IMR-90 (cell line): ENCODE data around the gene TGM5. TPM values are rescaled to one million over a fixed set of nuclear protein-coding genes. Genes with fewer than 3 reads are reported as not detected.

Experiments used
- ATAC-seq: fragments of 200-7000 bp; cut with Tn5 transposase; 2 replicates; pipeline ENCODE4 v1.9.1; 2020; ENCODE audit warnings: low read depth, mild to moderate bottlenecking, moderate library complexity
- BruUV-seq: library from RNA; stranded (reverse); fragments of 400-500 nt; replicated peaks from 2 replicates; lab custom pipeline; 2021; lab: Mats Ljungman, UMichigan
- CTCF ChIA-PET: fragments of 300-600 bp; formaldehyde crosslinking; extraction: SDS; loops from one replicate; lab custom pipeline; 2021; ENCODE audit warnings: antibody characterized with exemption; lab: Yijun Ruan, JAX
- POLR2A ChIA-PET: fragments of 300-600 bp; sonication (Branson Sonifier 250); formaldehyde crosslinking; loops from one replicate; lab custom pipeline; 2022; ENCODE audit warnings: antibody characterized with exemption; ENCODE audit not compliant: unreplicated experiment; lab: Charles Lee
- DNase-seq: peaks from one replicate; pipeline ENCODE4 v3.0.0; 2013
- H2AFZ ChIP-seq: replicated peaks from 2 replicates; pipeline ENCODE3; 2013; ENCODE audit warnings: low read length, mild to moderate bottlenecking; ENCODE audit not compliant: poor library complexity
- H2AK5ac ChIP-seq: 2 replicates; pipeline ENCODE4 v1.6.1; 2013; ENCODE audit warnings: low read depth, low read length, inconsistent platforms
- H2AK9ac ChIP-seq: replicated peaks from 2 replicates; pipeline ENCODE3; 2013; ENCODE audit warnings: mild to moderate bottlenecking, low read depth, low read length, moderate library complexity; ENCODE audit not compliant: poor library complexity
- H2BK120ac ChIP-seq: 2 replicates; pipeline ENCODE4 v1.6.1; 2013; ENCODE audit warnings: low read depth, low read length, inconsistent platforms
- H2BK15ac ChIP-seq: 3 replicates; pipeline ENCODE4 v1.6.1; 2013; ENCODE audit warnings: low read depth, low read length, inconsistent platforms
- H2BK20ac ChIP-seq: 2 replicates; pipeline ENCODE4 v1.6.1; 2013; ENCODE audit warnings: low read depth, mild to moderate bottlenecking, inconsistent platforms, low read length, moderate library complexity
- H2BK5ac ChIP-seq: 2 replicates; pipeline ENCODE4 v1.6.1; 2013; ENCODE audit warnings: mild to moderate bottlenecking, low read depth, low read length, inconsistent platforms; ENCODE audit not compliant: poor library complexity, severe bottlenecking
- H3K14ac ChIP-seq: replicated peaks from 2 replicates; pipeline ENCODE4 v1.6.1; 2013; ENCODE audit warnings: low read depth, low read length, inconsistent platforms
- H3K18ac ChIP-seq: 2 replicates; pipeline ENCODE4 v1.6.1; 2013; ENCODE audit warnings: low read depth, low read length, control low read depth
- H3K23ac ChIP-seq: 2 replicates; pipeline ENCODE4 v1.6.1; 2013; ENCODE audit warnings: low read depth, low read length, inconsistent platforms
- H3K27ac ChIP-seq: 2 replicates; pipeline ENCODE4 v1.5.1; 2013; ENCODE audit warnings: mild to moderate bottlenecking, control low read depth, low read length; ENCODE audit not compliant: insufficient read depth
- H3K27me3 ChIP-seq: 2 replicates; pipeline ENCODE4 v1.6.1; 2013; ENCODE audit warnings: low read length; ENCODE audit not compliant: control insufficient read depth, insufficient read depth
- H3K36me3 ChIP-seq: 2 replicates; pipeline ENCODE4 v1.6.1; 2013; ENCODE audit warnings: low read length, mixed read lengths; ENCODE audit not compliant: control insufficient read depth, insufficient read depth
- H3K4ac ChIP-seq: 2 replicates; pipeline ENCODE4 v1.6.1; 2013; ENCODE audit warnings: low read depth, low read length, inconsistent platforms
- H3K4me1 ChIP-seq: 2 replicates; pipeline ENCODE4 v1.6.1; 2013; ENCODE audit warnings: low read length, mixed read lengths; ENCODE audit not compliant: control insufficient read depth, insufficient read depth
- H3K4me2 ChIP-seq: 2 replicates; pipeline ENCODE4 v1.6.1; 2013; ENCODE audit warnings: low read depth, mild to moderate bottlenecking, control low read depth, low read length, moderate library complexity
- H3K4me3 ChIP-seq: 2 replicates; pipeline ENCODE4 v1.5.1; 2013; ENCODE audit warnings: low read depth, mild to moderate bottlenecking, control low read depth, low read length, moderate library complexity; ENCODE audit not compliant: insufficient read depth
- H3K56ac ChIP-seq: 2 replicates; pipeline ENCODE4 v1.6.1; 2013; ENCODE audit warnings: low read length, inconsistent platforms; ENCODE audit not compliant: insufficient read depth; ENCODE audit errors: extremely low read depth
- H3K79me1 ChIP-seq, 2 experiments: 2 replicates each; pipeline ENCODE4 v1.6.1; 2013; ENCODE audit warnings: low read length in 2 of 2, inconsistent platforms in 1 of 2, low read depth in 1 of 2
- H3K9ac ChIP-seq: 2 replicates; pipeline ENCODE4 v1.6.1; 2013; ENCODE audit warnings: low read depth, low read length, control low read depth
- H3K9me1 ChIP-seq: 2 replicates; pipeline ENCODE4 v1.6.1; 2013; ENCODE audit warnings: low read length, inconsistent platforms; ENCODE audit not compliant: insufficient read depth
- H3K9me3 ChIP-seq: 2 replicates; pipeline ENCODE4 v1.6.1; 2013; ENCODE audit warnings: low read length; ENCODE audit not compliant: control insufficient read depth, insufficient read depth
- H4K20me1 ChIP-seq: 2 replicates; pipeline ENCODE4 v1.6.1; 2013; ENCODE audit warnings: low read length, inconsistent platforms; ENCODE audit not compliant: insufficient read depth
- H4K5ac ChIP-seq: 2 replicates; pipeline ENCODE4 v1.6.1; 2013; ENCODE audit warnings: mild to moderate bottlenecking, low read depth, low read length, control low read depth
- H4K8ac ChIP-seq, 2 experiments: 2 replicates each; pipeline ENCODE4 v1.6.1; 2013; ENCODE audit warnings: low read depth in 2 of 2, low read length in 2 of 2, control low read depth in 1 of 2, inconsistent platforms in 1 of 2
- H4K91ac ChIP-seq: 2 replicates; pipeline ENCODE4 v1.6.1; 2013; ENCODE audit warnings: low read depth, low read length, inconsistent platforms; ENCODE audit not compliant: insufficient read depth
- BHLHE40 ChIP-seq: fragments of 150-350 bp; IDR thresholded peaks from 2 replicates; pipeline ENCODE4 v1.6.1; 2016; ENCODE audit warnings: mild to moderate bottlenecking, low read depth, low read length
- CEBPB ChIP-seq: IDR thresholded peaks from 2 replicates; pipeline ENCODE4 v1.6.1; 2012; ENCODE audit warnings: low read depth, low read length, improper control_type of control experiment
- FOS ChIP-seq: fragments of 150-350 bp; IDR thresholded peaks from 2 replicates; pipeline ENCODE4 v1.6.1; 2016; ENCODE audit warnings: low read depth, low read length
- MAFK ChIP-seq: IDR thresholded peaks from 2 replicates; pipeline ENCODE4 v1.6.1; 2012; ENCODE audit warnings: low read depth, low read length, improper control_type of control experiment
- MAZ ChIP-seq: IDR thresholded peaks from 2 replicates; pipeline ENCODE4 v1.6.1; 2012; ENCODE audit warnings: low read depth, mild to moderate bottlenecking, low read length, improper control_type of control experiment, moderate library complexity, borderline replicate concordance
- MXI1 ChIP-seq: IDR thresholded peaks from 2 replicates; pipeline ENCODE4 v1.6.1; 2012; ENCODE audit warnings: low read depth, mild to moderate bottlenecking, low read length, moderate library complexity, borderline replicate concordance
- NFE2L2 ChIP-seq: fragments of 150-350 bp; IDR thresholded peaks from 2 replicates; pipeline ENCODE4 v1.6.1; 2016; ENCODE audit warnings: low read depth, mild to moderate bottlenecking, low read length
- POLR2A ChIP-seq: IDR thresholded peaks from 2 replicates; pipeline ENCODE4 v1.6.1; 2012; ENCODE audit warnings: mild to moderate bottlenecking, low read depth, low read length
- RAD21 ChIP-seq: IDR thresholded peaks from 2 replicates; pipeline ENCODE4 v1.6.1; 2012; ENCODE audit warnings: low read length, improper control_type of control experiment
- RCOR1 ChIP-seq: IDR thresholded peaks from 2 replicates; pipeline ENCODE4 v1.6.1; 2012; ENCODE audit warnings: mild to moderate bottlenecking, low read length, improper control_type of control experiment; ENCODE audit not compliant: insufficient replicate concordance
- RFX5 ChIP-seq: IDR thresholded peaks from 2 replicates; pipeline ENCODE4 v1.8.0; 2012; ENCODE audit warnings: low read depth, mild to moderate bottlenecking, low read length, moderate library complexity
- SMC3 ChIP-seq: fragments of 150-350 bp; IDR thresholded peaks from 2 replicates; pipeline ENCODE4 v1.6.1; 2016; ENCODE audit warnings: low read depth, mild to moderate bottlenecking, antibody characterized with exemption, low read length, moderate library complexity
- WGBS, 2 experiments: methylation state at CpG; one replicate each; pipeline versions ENCODE4 v1.1.5 to v1.1.7; 2013; ENCODE audit warnings: missing lambda C conversion rate in 2 of 2; ENCODE audit not compliant: insufficient read length in 1 of 2; ENCODE audit errors: extremely low coverage in 2 of 2; 5-methylcytosine and 5-hydroxymethylcytosine counted together
- dilution Hi-C: fragments of 300-500 bp; cut with HindIII; formaldehyde crosslinking; loops from one replicate; pipeline ENCODE4 v1.14.3; 2018; ENCODE audit warnings: low sequenced_read_pairs; ENCODE audit not compliant: unreplicated experiment
- in situ Hi-C: fragments of 300-500 bp; cut with MboI; formaldehyde crosslinking; loops from 3 replicates; pipeline ENCODE4 v1.14.3; 2019; ENCODE audit warnings: low sequenced_read_pairs, inconsistent platforms, mixed read lengths
- intact Hi-C: fragments of 100-400 bp; cut with micrococcal nuclease; formaldehyde crosslinking; loops from 2 replicates; pipeline ENCODE4 v1.10.0; 2022
- polyA plus RNA-seq, 3 experiments: library from polyadenylated mRNA; depleted of rRNA; stranded (reverse); fragments of >200 nt; gene quantifications; 2 replicates each; pipeline ENCODE4 v1.2.3, GENCODE V29; 2012; ENCODE audit warnings: low replicate concordance in 1 of 3
- total RNA-seq: library from RNA; depleted of rRNA; stranded (reverse); fragments of >200 nt; gene quantifications from 2 replicates; pipeline ENCODE4 v1.2.3, GENCODE V29; 2012
- TF ChIP-seq, protein P1 (sequence below): fragments of 150-350 bp; IDR thresholded peaks from 2 replicates; pipeline ENCODE4 v1.6.1; 2017; ENCODE audit warnings: mild to moderate bottlenecking, antibody characterized with exemption, low read length, low read depth
- TF ChIP-seq, protein P2 (sequence below): conservative IDR thresholded peaks from 2 replicates; pipeline ENCODE4 v1.5.1; 2012; ENCODE audit warnings: mild to moderate bottlenecking, low read depth, low read length, improper control_type of control experiment
- TF ChIP-seq, protein P3 (sequence below): fragments of 150-350 bp; IDR thresholded peaks from 2 replicates; pipeline ENCODE4 v1.6.1; 2016; ENCODE audit warnings: low read depth, mild to moderate bottlenecking, low read length, moderate library complexity, borderline replicate concordance

The TGM5 gene
- total and polyA plus RNA-seq, 2 of the 4 experiments (the other 2 are of a cell fraction) = not detected

DNA sequence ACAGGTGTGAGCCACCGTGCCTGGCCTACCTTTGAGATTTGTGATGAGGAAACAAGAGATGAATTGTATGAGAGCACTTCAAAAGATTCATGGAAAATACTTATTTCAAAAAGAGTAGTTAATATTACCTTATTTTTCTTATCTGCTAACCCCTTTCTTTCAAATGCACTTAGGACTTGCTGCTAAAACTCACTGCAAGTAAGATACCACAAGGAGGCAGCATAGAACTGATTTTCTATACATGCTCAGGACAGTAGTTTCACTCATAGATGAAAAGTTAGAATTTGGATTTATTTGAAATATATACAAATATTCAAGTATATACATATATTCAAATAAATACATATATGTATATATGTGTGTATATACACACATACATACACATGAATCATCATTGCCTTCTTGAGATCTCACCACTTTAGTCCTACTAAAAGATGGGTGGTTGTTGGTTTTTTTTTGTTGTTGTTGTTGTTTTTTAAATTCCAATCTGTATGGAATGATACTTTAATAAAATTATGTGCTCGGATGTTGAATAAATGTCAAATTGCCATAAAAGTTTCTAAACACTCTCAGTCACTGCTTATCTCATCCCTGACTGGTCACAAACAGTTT lies 79.1 kb downstream of the TGM5 start:
- ChIA-PET POLR2A (no interaction called here), CTCF (no interaction called here)
- intact Hi-C loops = loop anchor here (1.0 to 10.0 kb wide), 3 partner anchors 93 to 485 kb away; no protein-coding TSS in a partner anchor

More for the DNA sequence above, 79.1 kb downstream of the TGM5 start:
- Histone ChIP-seq H2BK20ac (no peak overlapping the region), H2BK15ac (no peak overlapping the region), H3K27ac (no peak overlapping the region), H3K4me1 (no peaks in the 10 kb centered on the region), H3K18ac (no peak overlapping the region), H2AK9ac (no peak overlapping the region), H2AK5ac (no peak overlapping the region), H4K91ac (no peak overlapping the region), H3K27me3 (no peaks in the 10 kb centered on the region), H3K9me3 (no peaks in the 10 kb centered on the region), H3K56ac (no peak overlapping the region), H2BK120ac (no peak overlapping the region), H2BK5ac (no peak overlapping the region), H3K4me2 (no peak overlapping the region), H4K20me1 (no peaks in the 10 kb centered on the region), H3K9ac (no peak overlapping the region), H3K36me3 (peaks cover 12% of the 10 kb centered on the region), H4K8ac (no peak overlapping the region), H2AFZ (no peak overlapping the region), H4K5ac (no peak overlapping the region), H3K9me1 (peaks cover 4% of the 10 kb centered on the region), H3K4ac (no peak overlapping the region), H3K79me1 (peaks cover 10 to 13% of the 10 kb centered on the region in 2 experiments), H3K14ac (no peak overlapping the region), H3K4me3 (no peak overlapping the region), H3K23ac (no peak overlapping the region)
- dilution Hi-C loops = no loop called here
- BruUV-seq = no TSS peak
- DNase-seq (peak; percentile 80), ATAC-seq (no peak)
- WGBS, 2 experiments = no CpG with 5 or more reads among the region's 2 CpGs
- in situ Hi-C loops = loop anchor here (5.0 kb wide), 1 partner anchor 95 kb away; no protein-coding TSS in a partner anchor
- TF ChIP-seq, protein P1, sequence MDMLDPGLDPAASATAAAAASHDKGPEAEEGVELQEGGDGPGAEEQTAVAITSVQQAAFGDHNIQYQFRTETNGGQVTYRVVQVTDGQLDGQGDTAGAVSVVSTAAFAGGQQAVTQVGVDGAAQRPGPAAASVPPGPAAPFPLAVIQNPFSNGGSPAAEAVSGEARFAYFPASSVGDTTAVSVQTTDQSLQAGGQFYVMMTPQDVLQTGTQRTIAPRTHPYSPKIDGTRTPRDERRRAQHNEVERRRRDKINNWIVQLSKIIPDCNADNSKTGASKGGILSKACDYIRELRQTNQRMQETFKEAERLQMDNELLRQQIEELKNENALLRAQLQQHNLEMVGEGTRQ = no peak
- TF ChIP-seq SMC3 (peak; percentile 76), POLR2A (no peak), BHLHE40 (no peak), CEBPB (no peak), RAD21 (peak; percentile 71), RCOR1 (no peak), MAZ (no peak), RFX5 (no peak), MAFK (no peak), FOS (no peak), NFE2L2 (no peak), MXI1 (no peak)
- TF ChIP-seq, protein P2, sequence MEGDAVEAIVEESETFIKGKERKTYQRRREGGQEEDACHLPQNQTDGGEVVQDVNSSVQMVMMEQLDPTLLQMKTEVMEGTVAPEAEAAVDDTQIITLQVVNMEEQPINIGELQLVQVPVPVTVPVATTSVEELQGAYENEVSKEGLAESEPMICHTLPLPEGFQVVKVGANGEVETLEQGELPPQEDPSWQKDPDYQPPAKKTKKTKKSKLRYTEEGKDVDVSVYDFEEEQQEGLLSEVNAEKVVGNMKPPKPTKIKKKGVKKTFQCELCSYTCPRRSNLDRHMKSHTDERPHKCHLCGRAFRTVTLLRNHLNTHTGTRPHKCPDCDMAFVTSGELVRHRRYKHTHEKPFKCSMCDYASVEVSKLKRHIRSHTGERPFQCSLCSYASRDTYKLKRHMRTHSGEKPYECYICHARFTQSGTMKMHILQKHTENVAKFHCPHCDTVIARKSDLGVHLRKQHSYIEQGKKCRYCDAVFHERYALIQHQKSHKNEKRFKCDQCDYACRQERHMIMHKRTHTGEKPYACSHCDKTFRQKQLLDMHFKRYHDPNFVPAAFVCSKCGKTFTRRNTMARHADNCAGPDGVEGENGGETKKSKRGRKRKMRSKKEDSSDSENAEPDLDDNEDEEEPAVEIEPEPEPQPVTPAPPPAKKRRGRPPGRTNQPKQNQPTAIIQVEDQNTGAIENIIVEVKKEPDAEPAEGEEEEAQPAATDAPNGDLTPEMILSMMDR = peak; percentile 82
- TF ChIP-seq, protein P3, sequence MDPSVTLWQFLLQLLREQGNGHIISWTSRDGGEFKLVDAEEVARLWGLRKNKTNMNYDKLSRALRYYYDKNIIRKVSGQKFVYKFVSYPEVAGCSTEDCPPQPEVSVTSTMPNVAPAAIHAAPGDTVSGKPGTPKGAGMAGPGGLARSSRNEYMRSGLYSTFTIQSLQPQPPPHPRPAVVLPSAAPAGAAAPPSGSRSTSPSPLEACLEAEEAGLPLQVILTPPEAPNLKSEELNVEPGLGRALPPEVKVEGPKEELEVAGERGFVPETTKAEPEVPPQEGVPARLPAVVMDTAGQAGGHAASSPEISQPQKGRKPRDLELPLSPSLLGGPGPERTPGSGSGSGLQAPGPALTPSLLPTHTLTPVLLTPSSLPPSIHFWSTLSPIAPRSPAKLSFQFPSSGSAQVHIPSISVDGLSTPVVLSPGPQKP = no peak
